Omental fat pad (tissue), 4 donors: ENCODE results near the gene BRICD5. TPM values are rescaled to one million over a fixed set of nuclear protein-coding genes. Genes with fewer than 3 reads are reported as not detected.

Experiments used
- ATAC-seq: fragments of 150-250 bp; one replicate; pipeline ENCODE4 v1.9.1; 2016; ENCODE audit warnings: mild to moderate bottlenecking, moderate library complexity; ENCODE audit not compliant: low FRiP score
- DNase-seq: peaks from one replicate; pipeline ENCODE4 v3.0.0-alpha.2; 2019; ENCODE audit warnings: low spot score
- CTCF ChIP-seq, 3 donors: fragments of 450-650 bp; IDR thresholded peaks; one replicate each; pipeline ENCODE4 v1.5.1; 2016 to 2017; ENCODE audit warnings: antibody characterized with exemption in 3 of 3, mild to moderate bottlenecking in 3 of 3, moderate library complexity in 2 of 3
- total RNA-seq, 4 donors: library from RNA; depleted of rRNA; stranded (reverse); fragments of >200 nt; gene quantifications; one replicate each; pipeline ENCODE4 v1.1.0, GENCODE V29; 2016

BRICD5 gene
- total RNA-seq, 4 donors from 2014 or later = 1.5 to 10.1 (median 4.3) TPM

- DNase-seq (no peak), ATAC-seq (no peak)
- TF ChIP-seq CTCF (IDR thresholded peaks at IDR 0.05) = no peak
Measured at GRCh38 chr16:2174396-2175131, 36.1 kb downstream of the BRICD5 start.

GRCh38 chr16:2173916-2174315 is 36.7 kb downstream of the BRICD5 start:
- ATAC-seq = no peak
- DNase-seq = no peak
- no peak for TF ChIP-seq CTCF (IDR thresholded peaks at IDR 0.05)

GRCh38 chr16:2173366-2173765 is 37.3 kb downstream of the BRICD5 start:
- DNase-seq (no peak), ATAC-seq (no peak)
- TF ChIP-seq CTCF (IDR thresholded peaks at IDR 0.05) = no peak

GRCh38 chr16:2172688-2173335 is 37.9 kb downstream of the BRICD5 start:
- no peak for TF ChIP-seq CTCF (IDR thresholded peaks at IDR 0.05)
- DNase-seq (no peak), ATAC-seq (no peak)

- no peak for ATAC-seq
- no peak for TF ChIP-seq CTCF (IDR thresholded peaks at IDR 0.05)
Measured at GRCh38 chr16:2171601-2172178, 39.0 kb downstream of the BRICD5 start.

GRCh38 chr16:2170587-2171435 is 39.9 kb downstream of the BRICD5 start:
- ATAC-seq = no peak
- no peak for DNase-seq
- TF ChIP-seq CTCF (IDR thresholded peaks at IDR 0.05) = no peak

More at GRCh38 chr16:2171601-2172178, 39.0 kb downstream of the BRICD5 start:
- no peak for DNase-seq
